ENCODE results near the gene RMRP.

The RMRP gene

GRCh38 chr9:35609001-35609819 is 48.6 kb downstream of the RMRP start:
- DNase-seq, result no peak

- DNase-seq, result no peak
Observed at GRCh38 chr9:35608221-35608620, 49.6 kb downstream of the RMRP start.
